Effector memory CD4-positive, alpha-beta T cell (primary cell): ENCODE measurements around the gene ZNF300.
"Not testable (repeated sequence)": the region's sequence is repeated elsewhere in the genome, so short reads cannot be mapped to it uniquely, and the experiment has no call there.

Experiments used
- DNase-seq, 3 donors: peaks; one replicate each; pipeline ENCODE4 v3.0.0-alpha.2; 2020
- H3K27ac ChIP-seq: 2 replicates; pipeline ENCODE4 v1.7.0; 2013; ENCODE audit warnings: mild to moderate bottlenecking, low read length, moderate library complexity; ENCODE audit not compliant: insufficient read depth, poor library complexity, severe bottlenecking
- H3K27me3 ChIP-seq: replicated peaks from 2 replicates; pipeline ENCODE4 v1.7.0; 2013; ENCODE audit warnings: mild to moderate bottlenecking, low read length; ENCODE audit not compliant: insufficient read depth, control insufficient read depth, poor library complexity, severe bottlenecking
- H3K36me3 ChIP-seq: 2 replicates; pipeline ENCODE4 v1.7.0; 2013; ENCODE audit warnings: mild to moderate bottlenecking, low read length, moderate library complexity; ENCODE audit not compliant: control insufficient read depth, insufficient read depth
- H3K4me1 ChIP-seq: 2 replicates; pipeline ENCODE4 v1.7.0; 2013; ENCODE audit warnings: low read length, mild to moderate bottlenecking; ENCODE audit not compliant: control insufficient read depth, insufficient read depth, poor library complexity, severe bottlenecking
- H3K4me3 ChIP-seq: 2 replicates; pipeline ENCODE4 v1.7.0; 2013; ENCODE audit warnings: low read length, low read depth, mild to moderate bottlenecking; ENCODE audit not compliant: insufficient read depth, poor library complexity, severe bottlenecking
- H3K9me3 ChIP-seq: 2 replicates; pipeline ENCODE4 v1.7.0; 2013; ENCODE audit warnings: mild to moderate bottlenecking, low read length, moderate library complexity; ENCODE audit not compliant: control insufficient read depth

Gene ZNF300

DNA sequence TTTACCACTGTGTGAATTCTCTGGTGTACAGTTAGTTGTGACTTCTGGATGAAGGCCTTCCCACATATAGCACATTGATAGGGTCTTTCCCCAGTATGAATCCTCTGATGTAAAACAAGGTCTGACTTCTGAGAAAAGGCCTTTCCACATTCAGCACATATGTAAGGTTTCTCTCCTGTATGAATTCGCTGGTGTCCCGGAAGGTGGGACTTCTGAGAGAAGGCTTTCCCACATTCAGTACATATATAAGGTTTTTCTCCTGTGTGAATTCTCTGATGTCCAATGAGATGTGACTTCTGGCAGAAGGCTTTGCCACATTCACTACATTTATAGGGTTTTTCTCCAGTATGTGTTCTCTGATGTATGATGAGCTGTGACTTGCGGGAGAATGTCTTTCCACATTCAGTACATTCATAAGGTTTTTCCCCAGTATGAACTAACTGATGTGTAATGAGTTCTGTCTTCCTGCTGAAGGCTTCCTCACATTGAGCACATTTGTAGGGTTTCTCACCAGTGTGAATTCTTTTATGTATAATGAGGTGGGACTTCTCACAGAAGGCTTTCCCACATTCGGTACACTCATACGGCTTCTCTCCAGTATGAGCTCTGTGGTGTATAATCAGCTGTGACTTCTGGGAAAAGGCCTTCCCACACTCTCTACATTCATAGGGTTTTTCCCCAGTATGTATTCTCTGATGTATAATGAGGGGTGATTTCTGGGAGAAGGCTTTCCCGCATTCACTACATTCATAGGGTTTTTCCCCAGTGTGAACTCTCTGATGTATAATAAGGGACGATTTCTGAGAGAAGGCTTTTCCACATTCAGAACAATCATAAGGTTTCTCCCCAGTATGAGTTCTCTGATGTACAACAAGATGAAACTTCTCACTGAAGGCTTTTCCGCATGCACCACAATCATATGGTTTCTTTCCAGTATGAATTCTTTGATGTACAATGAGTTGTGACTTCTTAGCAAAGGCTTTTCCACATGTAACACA, 9.1 kb downstream of the ZNF300 start:
- no peak for DNase-seq
- Histone ChIP-seq H3K9me3 (peaks cover 34% of the 10 kb centered on the region), H3K4me1 (no peaks in the 10 kb centered on the region), H3K36me3 (no peaks in the 10 kb centered on the region), H3K27me3 (no peaks in the 10 kb centered on the region), H3K4me3 (no peak overlapping the region), H3K27ac (no peak overlapping the region)

DNA sequence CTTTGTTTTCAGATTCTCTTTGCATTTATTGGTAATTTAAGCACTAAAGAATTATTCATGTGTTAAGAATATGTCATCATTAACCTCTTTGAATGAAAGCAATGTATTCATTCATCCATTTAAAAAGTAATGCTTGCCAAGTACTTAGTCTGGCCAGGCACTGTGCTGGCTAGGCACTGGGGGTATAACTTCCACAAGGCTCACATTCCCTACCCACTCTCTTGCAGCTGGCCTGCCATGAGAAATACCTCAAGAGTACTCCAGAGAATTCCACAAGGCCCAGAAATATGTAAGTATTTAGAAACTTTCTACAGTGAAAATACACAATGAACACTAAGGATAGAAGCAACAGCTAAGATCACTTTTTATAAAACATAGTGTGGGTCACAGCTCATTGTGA, 25.4 kb downstream of the ZNF300 start:
- Histone ChIP-seq H3K9me3 (no peaks in the 10 kb centered on the region), H3K4me3 (no peak overlapping the region), H3K36me3 (no peaks in the 10 kb centered on the region), H3K27ac (no peak overlapping the region), H3K27me3 (no peaks in the 10 kb centered on the region), H3K4me1 (no peaks in the 10 kb centered on the region)
- no peak for DNase-seq

DNA sequence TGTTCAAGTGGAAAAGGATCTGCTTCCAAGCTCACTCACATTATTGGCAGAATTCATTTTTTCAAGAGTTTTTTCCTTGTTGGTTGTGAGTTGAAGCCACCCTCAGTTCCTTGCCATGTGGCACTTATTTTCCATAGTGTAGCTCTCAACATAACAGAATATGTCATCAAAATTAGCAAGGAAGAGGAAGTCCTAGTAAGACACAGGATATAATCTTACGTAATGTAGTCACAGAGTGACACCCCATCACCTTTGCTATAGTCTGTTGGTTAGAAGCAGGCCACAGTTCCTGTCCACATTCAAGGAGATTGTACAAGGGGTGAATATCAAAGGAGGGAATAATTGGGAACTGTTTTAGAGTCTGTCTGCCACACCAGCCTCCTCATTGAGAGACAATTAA, 42.7 kb downstream of the ZNF300 start:
- H3K36me3 ChIP-seq, result no peaks in the 10 kb centered on the region
- no peak overlapping the region for H3K4me3 ChIP-seq
- no peaks in the 10 kb centered on the region for H3K27me3 ChIP-seq
- no peaks in the 10 kb centered on the region for H3K9me3 ChIP-seq
- no peaks in the 10 kb centered on the region for H3K4me1 ChIP-seq
- no peak for DNase-seq
- H3K27ac ChIP-seq, result no peak overlapping the region

DNA sequence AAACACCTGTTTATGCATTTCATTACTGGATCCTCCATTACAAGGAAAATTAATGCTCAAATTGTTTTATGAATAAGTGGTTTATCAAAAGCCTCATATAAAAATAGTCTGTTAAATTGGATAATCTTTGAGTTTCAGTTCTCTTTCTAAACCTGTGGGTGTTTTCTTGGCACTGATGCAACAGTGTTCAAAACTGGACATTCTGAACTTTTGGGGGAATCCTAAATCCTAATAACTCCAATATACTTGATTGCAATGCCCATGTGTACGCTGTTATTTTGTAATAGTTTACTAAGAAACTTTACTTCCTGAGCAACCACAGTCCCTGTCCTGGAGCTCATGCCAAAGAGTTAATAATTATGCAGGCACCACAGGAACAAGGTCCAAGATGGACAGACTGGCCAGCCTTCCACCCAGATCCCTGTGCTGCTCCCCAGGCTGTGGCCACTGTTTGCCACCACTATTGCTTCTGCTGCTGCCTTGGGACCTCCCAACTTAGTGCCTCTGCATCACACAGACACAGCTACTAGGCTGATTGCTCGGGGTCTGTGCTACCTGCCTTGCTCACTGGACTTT, 44.4 kb downstream of the ZNF300 start:
- no peak overlapping the region for H3K4me3 ChIP-seq
- no peak for DNase-seq
- no peaks in the 10 kb centered on the region for H3K27me3 ChIP-seq
- H3K4me1 ChIP-seq, result no peaks in the 10 kb centered on the region
- no peaks in the 10 kb centered on the region for H3K9me3 ChIP-seq
- no peak overlapping the region for H3K27ac ChIP-seq
- no peaks in the 10 kb centered on the region for H3K36me3 ChIP-seq

DNA sequence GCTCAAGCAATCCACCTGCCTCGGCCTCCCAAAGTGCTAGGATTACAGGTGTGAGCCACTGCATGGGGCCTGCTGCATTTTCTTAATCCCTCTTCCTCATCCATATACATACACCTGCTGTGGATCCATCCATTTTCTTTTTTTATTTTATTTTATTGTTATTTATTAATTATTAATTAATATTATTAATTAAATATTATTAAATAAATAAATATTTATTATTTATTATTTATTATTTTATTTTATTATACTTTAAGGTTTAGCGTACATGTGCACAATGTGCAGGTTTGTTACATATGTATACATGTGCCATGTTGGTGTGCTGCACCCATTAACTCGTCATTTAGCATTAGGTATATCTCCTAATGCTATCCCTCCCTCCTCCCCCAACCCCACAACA, 48.1 kb downstream of the ZNF300 start:
- not testable (repeated sequence) for H3K4me1 ChIP-seq, H3K27ac ChIP-seq, DNase-seq, H3K9me3 ChIP-seq, H3K4me3 ChIP-seq, H3K36me3 ChIP-seq, H3K27me3 ChIP-seq

DNA sequence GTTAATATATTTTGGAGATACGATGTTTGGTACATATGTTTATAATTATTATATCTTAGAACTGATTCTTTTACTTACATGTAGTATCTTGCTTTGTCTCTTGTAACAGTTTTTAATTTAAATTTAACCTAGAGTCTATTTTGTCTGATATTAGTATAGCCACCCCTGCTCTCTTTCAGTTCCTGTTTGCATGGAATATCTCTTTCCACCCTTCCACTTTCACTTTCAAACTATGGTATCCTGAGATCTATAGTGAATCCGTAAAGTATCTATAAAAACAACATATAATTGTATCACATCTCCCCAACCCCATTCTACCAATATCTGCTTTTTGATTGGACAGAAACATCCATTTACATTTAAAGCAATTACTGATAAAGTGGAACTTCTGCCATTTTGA, 51.2 kb downstream of the ZNF300 start:
- Histone ChIP-seq H3K4me3 (no peak overlapping the region), H3K36me3 (no peaks in the 10 kb centered on the region), H3K9me3 (no peaks in the 10 kb centered on the region), H3K27ac (no peak overlapping the region), H3K4me1 (no peaks in the 10 kb centered on the region), H3K27me3 (no peaks in the 10 kb centered on the region)
- no peak for DNase-seq

DNA sequence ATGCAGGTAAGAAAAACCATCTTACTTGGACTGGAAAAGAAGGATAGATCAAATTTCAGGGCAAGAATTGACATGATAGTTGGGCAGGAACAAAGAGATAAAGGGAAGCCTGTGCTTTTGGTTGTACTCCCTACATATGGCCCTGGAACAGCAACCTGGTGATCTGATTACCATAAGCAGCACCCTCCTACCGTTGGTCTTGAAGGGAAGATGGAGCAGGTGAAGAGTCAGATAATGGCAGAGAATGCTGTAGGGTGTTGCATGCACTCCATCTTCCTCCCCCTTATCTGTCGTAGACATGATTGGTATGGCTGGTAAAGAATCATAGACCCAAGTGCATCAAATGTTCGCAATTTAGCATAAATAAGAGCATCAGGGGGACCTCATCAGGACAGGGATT, 53.7 kb downstream of the ZNF300 start:
- Histone ChIP-seq H3K27ac (no peak overlapping the region), H3K4me3 (no peak overlapping the region), H3K4me1 (no peaks in the 10 kb centered on the region), H3K27me3 (no peaks in the 10 kb centered on the region), H3K36me3 (no peaks in the 10 kb centered on the region), H3K9me3 (no peaks in the 10 kb centered on the region)
- DNase-seq, result no peak

DNA sequence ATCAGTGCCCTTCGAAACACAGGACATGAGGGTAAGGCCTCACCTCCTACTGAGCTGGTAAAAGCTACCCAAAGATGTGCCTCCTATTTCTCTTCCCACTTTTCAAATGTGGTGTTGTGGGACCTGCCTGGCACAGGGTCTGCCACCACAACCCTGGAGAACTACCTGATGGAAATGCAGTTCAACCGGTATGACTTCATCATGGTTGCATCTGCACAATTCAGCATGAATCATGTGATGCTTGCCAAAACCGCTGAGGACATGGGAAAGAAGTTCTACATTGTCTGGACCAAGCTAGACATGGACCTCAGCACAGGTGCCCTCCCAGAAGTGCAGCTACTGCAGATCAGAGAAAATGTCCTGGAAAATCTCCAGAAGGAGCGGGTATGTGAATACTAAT, 56.5 kb downstream of the ZNF300 start:
- Histone ChIP-seq H3K27ac (no peak overlapping the region), H3K27me3 (no peaks in the 10 kb centered on the region), H3K4me1 (no peaks in the 10 kb centered on the region), H3K4me3 (no peak overlapping the region), H3K36me3 (no peaks in the 10 kb centered on the region), H3K9me3 (no peaks in the 10 kb centered on the region)
- no peak for DNase-seq

DNA sequence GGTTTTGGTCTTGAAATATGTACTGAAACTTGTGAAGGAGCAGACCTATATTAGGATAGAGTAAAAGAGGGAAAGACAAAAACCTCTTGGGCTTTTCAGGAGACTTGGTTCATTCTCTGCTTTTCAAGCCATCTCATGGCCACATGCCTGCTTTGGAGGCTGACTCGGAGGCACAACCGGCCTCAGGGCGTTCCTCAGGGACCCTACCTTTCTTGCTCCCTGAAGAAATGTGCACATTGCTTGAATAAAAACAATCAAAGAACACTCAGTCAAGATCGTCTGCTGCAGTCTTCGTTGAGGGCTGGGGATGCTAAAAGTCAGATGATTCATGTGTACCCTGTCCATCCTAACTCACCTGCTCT, 57.5 kb downstream of the ZNF300 start:
- Histone ChIP-seq H3K27ac (no peak overlapping the region), H3K4me1 (no peaks in the 10 kb centered on the region), H3K4me3 (no peak overlapping the region), H3K27me3 (no peaks in the 10 kb centered on the region), H3K36me3 (no peaks in the 10 kb centered on the region), H3K9me3 (no peaks in the 10 kb centered on the region)
- no peak for DNase-seq

DNA sequence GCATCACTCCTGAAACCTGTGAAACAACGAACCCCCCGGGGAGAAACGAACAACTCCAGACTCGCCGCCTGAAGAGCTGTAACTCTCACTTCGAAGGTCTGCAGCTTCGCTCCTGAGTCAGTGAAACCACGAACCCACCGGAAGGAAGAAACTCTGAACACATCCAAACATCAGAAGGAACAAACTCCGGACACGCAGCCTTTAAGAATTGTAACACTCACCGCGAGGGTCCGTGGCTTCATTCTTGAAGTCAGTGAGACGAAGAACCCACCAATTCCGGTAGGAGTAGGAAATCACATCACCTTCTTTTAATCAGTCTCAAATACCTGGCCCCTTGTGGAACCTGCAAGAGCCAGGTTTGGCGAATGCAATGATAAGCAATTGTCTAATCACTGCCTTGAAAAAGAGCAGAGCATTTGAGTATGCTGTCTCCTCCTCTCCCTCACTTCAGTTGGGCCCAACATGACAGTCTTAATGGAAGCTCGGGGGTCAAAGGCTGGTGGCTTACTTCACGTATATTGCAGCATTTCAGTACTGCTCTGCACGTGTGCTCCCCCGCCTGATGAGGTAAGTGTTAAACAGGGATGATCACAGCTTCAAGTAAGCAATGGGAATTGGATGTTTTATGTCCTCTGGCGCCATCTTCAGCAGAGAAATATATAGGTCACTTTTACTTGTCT, 58.0 kb downstream of the ZNF300 start:
- H3K36me3 ChIP-seq, result no peaks in the 10 kb centered on the region
- no peaks in the 10 kb centered on the region for H3K27me3 ChIP-seq
- peak overlapping the region; percentile 16 for H3K4me3 ChIP-seq
- peak overlapping the region; percentile 48 for H3K27ac ChIP-seq
- peak; percentile 30 to 49 (median 46) for DNase-seq
- no peaks in the 10 kb centered on the region for H3K4me1 ChIP-seq
- H3K9me3 ChIP-seq, result no peaks in the 10 kb centered on the region
